ENCODE data around the gene ERN1.

DNA sequence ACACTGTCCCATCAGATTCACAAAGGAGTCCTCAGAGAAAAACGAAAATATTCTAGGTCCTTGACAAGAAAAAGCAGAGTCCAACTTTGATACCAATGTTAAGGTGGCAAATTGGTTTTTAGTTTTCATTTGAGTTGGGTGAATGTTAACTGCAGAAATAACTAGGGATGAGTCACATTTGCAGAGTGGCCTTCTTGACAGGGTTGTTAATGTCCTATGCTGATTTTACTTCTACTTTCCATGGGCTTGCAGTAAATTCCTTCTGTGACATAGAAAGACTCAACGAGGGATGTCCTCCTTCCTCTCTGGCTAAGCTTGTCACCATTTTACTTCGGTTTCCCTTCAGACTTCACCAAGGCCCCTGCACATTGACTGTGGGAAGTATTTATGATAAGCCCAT, 62.3 kb downstream of the ERN1 start:
- TF ChIP-seq, protein P1, sequence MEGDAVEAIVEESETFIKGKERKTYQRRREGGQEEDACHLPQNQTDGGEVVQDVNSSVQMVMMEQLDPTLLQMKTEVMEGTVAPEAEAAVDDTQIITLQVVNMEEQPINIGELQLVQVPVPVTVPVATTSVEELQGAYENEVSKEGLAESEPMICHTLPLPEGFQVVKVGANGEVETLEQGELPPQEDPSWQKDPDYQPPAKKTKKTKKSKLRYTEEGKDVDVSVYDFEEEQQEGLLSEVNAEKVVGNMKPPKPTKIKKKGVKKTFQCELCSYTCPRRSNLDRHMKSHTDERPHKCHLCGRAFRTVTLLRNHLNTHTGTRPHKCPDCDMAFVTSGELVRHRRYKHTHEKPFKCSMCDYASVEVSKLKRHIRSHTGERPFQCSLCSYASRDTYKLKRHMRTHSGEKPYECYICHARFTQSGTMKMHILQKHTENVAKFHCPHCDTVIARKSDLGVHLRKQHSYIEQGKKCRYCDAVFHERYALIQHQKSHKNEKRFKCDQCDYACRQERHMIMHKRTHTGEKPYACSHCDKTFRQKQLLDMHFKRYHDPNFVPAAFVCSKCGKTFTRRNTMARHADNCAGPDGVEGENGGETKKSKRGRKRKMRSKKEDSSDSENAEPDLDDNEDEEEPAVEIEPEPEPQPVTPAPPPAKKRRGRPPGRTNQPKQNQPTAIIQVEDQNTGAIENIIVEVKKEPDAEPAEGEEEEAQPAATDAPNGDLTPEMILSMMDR (conservative IDR thresholded peaks at IDR 0.05 in 1 of 2, IDR thresholded peaks at IDR 0.05 in 1 of 2; ENCODE audit: low read depth in 1 of 2, low read length in 2 of 2): no peak
- TF ChIP-seq EZH2 (IDR thresholded peaks at IDR 0.05; ENCODE audit: low read length, missing control alignments): no peak
